DND-41 (cell line): ENCODE results near the gene SCGB2A2.

Source experiments
- ATAC-seq: fragments of 200-7000 bp; cut with Tn5 transposase; 3 replicates; pipeline ENCODE4 v1.9.1; 2021; ENCODE audit warnings: low read depth; ENCODE audit not compliant: insufficient read depth
- DNase-seq: peaks from one replicate; pipeline ENCODE4 v3.0.0-alpha.2; 2020
- H2AFZ ChIP-seq: 2 replicates; pipeline ENCODE4 v1.6.0; 2012; ENCODE audit warnings: low read depth, low read length
- H3K27ac ChIP-seq: 2 replicates; pipeline ENCODE4 v1.5.1; 2012; ENCODE audit warnings: low read length, inconsistent platforms
- H3K27me3 ChIP-seq: fragments of 200-600 bp; sonication (generic); 2 replicates; pipeline ENCODE4 v1.6.0; 2012; ENCODE audit warnings: low read length, mild to moderate bottlenecking, inconsistent platforms; ENCODE audit not compliant: insufficient read depth, poor library complexity
- H3K36me3 ChIP-seq: 2 replicates; pipeline ENCODE4 v1.5.1; 2012; ENCODE audit warnings: low read length, inconsistent platforms; ENCODE audit not compliant: insufficient read depth
- H3K4me1 ChIP-seq: 2 replicates; pipeline ENCODE4 v1.5.1; 2012; ENCODE audit warnings: mild to moderate bottlenecking, low read length; ENCODE audit not compliant: insufficient read depth
- H3K4me2 ChIP-seq: 2 replicates; pipeline ENCODE4 v1.6.0; 2012; ENCODE audit warnings: mild to moderate bottlenecking, moderate library complexity, low read length, inconsistent platforms; ENCODE audit not compliant: insufficient read depth
- H3K4me3 ChIP-seq, 2 experiments: fragments of 200-600 bp in 1 of 2; shearing (Covaris generic) in 1 of 2; 2 replicates each; pipeline ENCODE4 v1.5.1; 2012 to 2016; ENCODE audit warnings: inconsistent platforms in 2 of 2, low read length in 2 of 2, mild to moderate bottlenecking in 2 of 2, low read depth in 1 of 2, moderate library complexity in 1 of 2
- H3K79me2 ChIP-seq: 2 replicates; pipeline ENCODE4 v1.6.0; 2012; ENCODE audit warnings: low read length, inconsistent platforms; ENCODE audit not compliant: insufficient read depth
- H3K9ac ChIP-seq: 2 replicates; pipeline ENCODE4 v1.6.0; 2012; ENCODE audit warnings: low read depth, mild to moderate bottlenecking, inconsistent platforms, low read length, moderate library complexity
- H3K9me3 ChIP-seq: 2 replicates; pipeline ENCODE4 v1.5.1; 2012; ENCODE audit warnings: low read length, moderate library complexity, mild to moderate bottlenecking, inconsistent platforms; ENCODE audit not compliant: insufficient read depth, severe bottlenecking
- H4K20me1 ChIP-seq: 2 replicates; pipeline ENCODE4 v1.6.0; 2012; ENCODE audit warnings: low read length; ENCODE audit not compliant: insufficient read depth
- EZH2 ChIP-seq: IDR thresholded peaks from 3 replicates; pipeline ENCODE4 v1.6.1; 2012; ENCODE audit warnings: borderline replicate concordance, low read depth, mild to moderate bottlenecking, moderate library complexity, low read length, inconsistent platforms; ENCODE audit not compliant: severe bottlenecking
- TF ChIP-seq, protein P1 (sequence below): IDR thresholded peaks from 2 replicates; pipeline ENCODE4 v1.5.1; 2012; ENCODE audit warnings: borderline replicate concordance, low read length, moderate library complexity, mild to moderate bottlenecking; ENCODE audit not compliant: poor library complexity, severe bottlenecking; ENCODE audit errors: extremely low read depth

Gene SCGB2A2

GRCh38 chr11:62267050-62267449 is 2.9 kb upstream of the SCGB2A2 start:
- DNase-seq (no peak), ATAC-seq (no peak)
- Histone ChIP-seq H3K4me1 (no peaks in the 10 kb centered on the region), H3K4me3 (no peak overlapping the region), H3K9me3 (no peaks in the 10 kb centered on the region), H3K27ac (no peak overlapping the region), H4K20me1 (no peaks in the 10 kb centered on the region), H3K4me2 (no peak overlapping the region), H3K27me3 (peaks cover 5% of the 10 kb centered on the region), H3K36me3 (no peaks in the 10 kb centered on the region), H3K79me2 (no peaks in the 10 kb centered on the region), H3K9ac (no peak overlapping the region), H2AFZ (no peak overlapping the region)
- no peak for TF ChIP-seq EZH2
- TF ChIP-seq, protein P1, sequence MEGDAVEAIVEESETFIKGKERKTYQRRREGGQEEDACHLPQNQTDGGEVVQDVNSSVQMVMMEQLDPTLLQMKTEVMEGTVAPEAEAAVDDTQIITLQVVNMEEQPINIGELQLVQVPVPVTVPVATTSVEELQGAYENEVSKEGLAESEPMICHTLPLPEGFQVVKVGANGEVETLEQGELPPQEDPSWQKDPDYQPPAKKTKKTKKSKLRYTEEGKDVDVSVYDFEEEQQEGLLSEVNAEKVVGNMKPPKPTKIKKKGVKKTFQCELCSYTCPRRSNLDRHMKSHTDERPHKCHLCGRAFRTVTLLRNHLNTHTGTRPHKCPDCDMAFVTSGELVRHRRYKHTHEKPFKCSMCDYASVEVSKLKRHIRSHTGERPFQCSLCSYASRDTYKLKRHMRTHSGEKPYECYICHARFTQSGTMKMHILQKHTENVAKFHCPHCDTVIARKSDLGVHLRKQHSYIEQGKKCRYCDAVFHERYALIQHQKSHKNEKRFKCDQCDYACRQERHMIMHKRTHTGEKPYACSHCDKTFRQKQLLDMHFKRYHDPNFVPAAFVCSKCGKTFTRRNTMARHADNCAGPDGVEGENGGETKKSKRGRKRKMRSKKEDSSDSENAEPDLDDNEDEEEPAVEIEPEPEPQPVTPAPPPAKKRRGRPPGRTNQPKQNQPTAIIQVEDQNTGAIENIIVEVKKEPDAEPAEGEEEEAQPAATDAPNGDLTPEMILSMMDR, result no peak

- no peak overlapping the region for H3K9ac ChIP-seq
- DNase-seq, result no peak
These were observed 2.4 kb upstream of the SCGB2A2 start for GRCh38 chr11:62267576-62267975.

GRCh38 chr11:62273284-62273683 is 3.3 kb downstream of the SCGB2A2 start:
- no peaks in the 10 kb centered on the region for H3K36me3 ChIP-seq
- no peaks in the 10 kb centered on the region for H3K9me3 ChIP-seq
- H3K27me3 ChIP-seq, result peaks cover 2% of the 10 kb centered on the region
- ATAC-seq (no peak), DNase-seq (no peak)
- no peak overlapping the region for H3K27ac ChIP-seq
- no peak overlapping the region for H3K4me3 ChIP-seq
- H2AFZ ChIP-seq, result no peak overlapping the region
- no peak overlapping the region for H3K9ac ChIP-seq
- H3K4me1 ChIP-seq, result no peaks in the 10 kb centered on the region
- no peaks in the 10 kb centered on the region for H4K20me1 ChIP-seq
- TF ChIP-seq EZH2, result no peak
- TF ChIP-seq, protein P1, result no peak
- no peaks in the 10 kb centered on the region for H3K79me2 ChIP-seq
- H3K4me2 ChIP-seq, result no peak overlapping the region

More at GRCh38 chr11:62267576-62267975, 2.4 kb upstream of the SCGB2A2 start:
- Histone ChIP-seq H3K4me3 (no peak overlapping the region), H3K27ac (no peak overlapping the region), H3K4me2 (no peak overlapping the region), H2AFZ (no peak overlapping the region), H3K9me3 (no peaks in the 10 kb centered on the region), H3K79me2 (no peaks in the 10 kb centered on the region), H3K36me3 (no peaks in the 10 kb centered on the region), H3K4me1 (no peaks in the 10 kb centered on the region), H3K27me3 (peaks cover 5% of the 10 kb centered on the region), H4K20me1 (no peaks in the 10 kb centered on the region)
- ATAC-seq, result no peak
- TF ChIP-seq, protein P1, result no peak
- TF ChIP-seq EZH2, result no peak

- Histone ChIP-seq H3K27ac (no peak overlapping the region), H3K4me1 (no peaks in the 10 kb centered on the region), H2AFZ (no peak overlapping the region), H3K9ac (no peak overlapping the region), H3K4me2 (no peak overlapping the region), H3K36me3 (no peaks in the 10 kb centered on the region), H3K79me2 (no peaks in the 10 kb centered on the region), H3K9me3 (no peaks in the 10 kb centered on the region), H4K20me1 (no peaks in the 10 kb centered on the region), H3K4me3 (no peak overlapping the region), H3K27me3 (peaks cover 2% of the 10 kb centered on the region)
- TF ChIP-seq, protein P1, result no peak
- TF ChIP-seq EZH2, result no peak
- DNase-seq (no peak), ATAC-seq (no peak)
These were observed 3.9 kb downstream of the SCGB2A2 start for GRCh38 chr11:62273789-62274275.
